Pulmonary artery endothelial cell (primary cell): Measurements from ENCODE around the gene SIK3. TPM values are rescaled to one million over a fixed set of nuclear protein-coding genes. Genes with fewer than 3 reads are reported as not detected.
A peak's percentile ranks its signal among the peaks of the same experiment; 100 is the strongest.
"Not testable (repeated sequence)": the region's sequence is repeated elsewhere in the genome, so short reads cannot be mapped to it uniquely, and the experiment has no call there.

ENCODE experiments used
- DNase-seq: peaks from one replicate; pipeline ENCODE4 v3.0.0-alpha.2; 2011; ENCODE audit warnings: low read depth, low spot score
- total RNA-seq: library from RNA; depleted of rRNA; stranded (reverse); fragments of >200 nt; gene quantifications from 2 replicates; pipeline ENCODE4 v1.2.3, GENCODE V29; 2014

Gene SIK3
- 7.2 and 9.9 TPM in 2 replicates for total RNA-seq

- peak; percentile 84 for DNase-seq
Measured at GRCh38 chr11:117098269-117099232, at the start of gene SIK3. SIK3 (minus strand) TSS chr11:117098428; CDS start chr11:117098415, 13 bp downstream.

- DNase-seq = no peak
Measured at GRCh38 chr11:117146521-117146920, 48.3 kb upstream of the SIK3 start.

GRCh38 chr11:117145393-117145761, 47.1 kb upstream of the SIK3 start:
- DNase-seq = peak; percentile 13

- DNase-seq = peak; percentile 11
Measured at GRCh38 chr11:117144477-117145392, 46.5 kb upstream of the SIK3 start.

- DNase-seq = peak; percentile 59
Measured at GRCh38 chr11:117143871-117144476, 45.7 kb upstream of the SIK3 start, which contains the start of gene PAFAH1B2. PAFAH1B2 (plus strand) TSS chr11:117144287; CDS start chr11:117152448, 8,161 bp downstream.

GRCh38 chr11:117143390-117143789, 45.2 kb upstream of the SIK3 start:
- peak; percentile 10 for DNase-seq

GRCh38 chr11:117137223-117138086, 39.2 kb upstream of the SIK3 start:
- DNase-seq = not testable (repeated sequence)

GRCh38 chr11:117134979-117135378, 36.8 kb upstream of the SIK3 start:
- not testable (repeated sequence) for DNase-seq

GRCh38 chr11:117134431-117134830, 36.2 kb upstream of the SIK3 start:
- no peak for DNase-seq

- DNase-seq = no peak
Measured at GRCh38 chr11:117130879-117131278, 32.7 kb upstream of the SIK3 start.

- not testable (repeated sequence) for DNase-seq
Measured at GRCh38 chr11:117130396-117130795, 32.2 kb upstream of the SIK3 start.

- no peak for DNase-seq
Measured at GRCh38 chr11:117128289-117128688, 30.1 kb upstream of the SIK3 start.

- no peak for DNase-seq
Measured at GRCh38 chr11:117127171-117127901, 29.1 kb upstream of the SIK3 start.

GRCh38 chr11:117126223-117126965, 28.2 kb upstream of the SIK3 start:
- DNase-seq = no peak

- DNase-seq = no peak
Measured at GRCh38 chr11:117122556-117122955, 24.3 kb upstream of the SIK3 start.

- no peak for DNase-seq
Measured at GRCh38 chr11:117121176-117121575, 22.9 kb upstream of the SIK3 start.

- DNase-seq = no peak
Measured at GRCh38 chr11:117117681-117118080, 19.5 kb upstream of the SIK3 start.

GRCh38 chr11:117112939-117113338, 14.7 kb upstream of the SIK3 start:
- not testable (repeated sequence) for DNase-seq

GRCh38 chr11:117112497-117112896, 14.3 kb upstream of the SIK3 start:
- DNase-seq = not testable (repeated sequence)
